Ecto neural progenitor cell (in vitro differentiated cells): ENCODE data around the gene MED28.
"Not testable (repeated sequence)": the region's sequence is repeated elsewhere in the genome, so short reads cannot be mapped to it uniquely, and the experiment has no call there.

Experiments
- DNase-seq: peaks from one replicate; pipeline ENCODE4 v3.0.0-alpha.2; 2018; ENCODE audit warnings: low spot score

MED28 gene, protein sequence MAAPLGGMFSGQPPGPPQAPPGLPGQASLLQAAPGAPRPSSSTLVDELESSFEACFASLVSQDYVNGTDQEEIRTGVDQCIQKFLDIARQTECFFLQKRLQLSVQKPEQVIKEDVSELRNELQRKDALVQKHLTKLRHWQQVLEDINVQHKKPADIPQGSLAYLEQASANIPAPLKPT

DNA sequence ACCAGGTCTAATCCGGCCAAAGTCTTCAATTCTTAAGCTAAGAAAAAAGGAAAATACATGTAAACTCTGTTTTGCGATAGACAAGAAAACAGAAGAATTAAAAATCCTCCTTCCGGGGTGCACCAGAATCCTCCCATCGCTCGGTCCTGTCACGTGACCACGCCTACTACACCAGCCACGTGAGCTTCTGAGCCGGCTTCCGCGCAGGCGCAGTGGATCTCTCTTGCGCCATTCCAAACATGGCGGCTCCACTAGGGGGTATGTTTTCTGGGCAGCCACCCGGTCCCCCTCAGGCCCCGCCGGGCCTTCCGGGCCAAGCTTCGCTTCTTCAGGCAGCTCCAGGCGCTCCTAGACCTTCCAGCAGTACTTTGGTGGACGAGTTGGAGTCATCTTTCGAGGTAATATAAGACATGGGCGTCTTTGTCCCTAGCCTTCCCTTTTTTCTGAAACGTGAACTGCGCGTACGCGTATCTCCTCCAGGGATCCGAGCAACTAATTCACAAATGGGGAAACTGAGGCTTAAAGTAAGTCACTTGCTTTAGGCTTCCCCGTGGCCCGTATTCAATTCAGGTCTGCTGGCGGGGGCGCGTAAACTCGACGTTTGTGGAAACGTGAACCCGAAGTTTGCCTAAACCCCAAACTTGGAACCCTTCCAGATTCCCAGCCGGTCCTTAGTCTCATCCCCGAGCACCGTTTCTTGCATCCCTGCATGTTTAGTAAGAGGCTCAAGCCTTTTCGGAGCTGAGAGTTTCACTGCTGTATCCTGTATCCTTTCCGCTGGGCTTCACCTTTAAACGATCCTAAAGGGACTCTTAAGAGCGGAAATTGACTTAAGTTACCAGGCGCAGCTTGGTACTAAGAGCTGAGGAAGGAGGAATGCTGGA lies at the start of gene MED28:
TSS of gene MED28 (plus strand) at position 226 of the 884 bp plus-strand sequence. CDS start at position 240, 14 bp downstream.
- peak; percentile 96 for DNase-seq

GRCh38 chr4:17565846-17566245 lies 48.6 kb upstream of the MED28 start:
- no peak for DNase-seq

GRCh38 chr4:17567271-17567670 lies 47.2 kb upstream of the MED28 start:
- no peak for DNase-seq

DNA sequence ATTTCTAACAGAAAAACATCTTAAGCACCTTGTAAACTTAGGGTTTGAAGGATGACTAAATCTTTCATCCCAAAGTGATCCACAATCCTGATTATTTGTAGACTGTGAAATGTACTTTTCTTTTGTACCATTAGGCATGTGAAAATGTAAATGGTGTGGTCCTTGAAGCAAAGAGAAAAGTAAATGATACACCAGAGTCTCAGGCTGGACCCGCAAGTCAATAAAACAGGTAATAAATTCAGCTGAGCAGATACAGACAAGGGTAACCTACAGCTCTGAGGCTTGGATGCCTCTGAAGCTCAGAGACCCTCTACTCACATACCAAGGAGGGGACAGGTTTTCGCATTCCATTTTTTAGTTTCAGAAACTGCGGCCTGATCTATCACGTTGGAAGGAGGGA lies 40.2 kb upstream of the MED28 start:
- DNase-seq = no peak

- DNase-seq = not testable (repeated sequence)
Measured at GRCh38 chr4:17575177-17575576, 39.3 kb upstream of the MED28 start.

GRCh38 chr4:17576932-17577664 lies 37.3 kb upstream of the MED28 start, which contains the start of gene LAP3:
Gene LAP3 (plus strand): TSS chr4:17577198. CDS start chr4:17577466, 268 bp downstream.
- peak; percentile 98 for DNase-seq

DNA sequence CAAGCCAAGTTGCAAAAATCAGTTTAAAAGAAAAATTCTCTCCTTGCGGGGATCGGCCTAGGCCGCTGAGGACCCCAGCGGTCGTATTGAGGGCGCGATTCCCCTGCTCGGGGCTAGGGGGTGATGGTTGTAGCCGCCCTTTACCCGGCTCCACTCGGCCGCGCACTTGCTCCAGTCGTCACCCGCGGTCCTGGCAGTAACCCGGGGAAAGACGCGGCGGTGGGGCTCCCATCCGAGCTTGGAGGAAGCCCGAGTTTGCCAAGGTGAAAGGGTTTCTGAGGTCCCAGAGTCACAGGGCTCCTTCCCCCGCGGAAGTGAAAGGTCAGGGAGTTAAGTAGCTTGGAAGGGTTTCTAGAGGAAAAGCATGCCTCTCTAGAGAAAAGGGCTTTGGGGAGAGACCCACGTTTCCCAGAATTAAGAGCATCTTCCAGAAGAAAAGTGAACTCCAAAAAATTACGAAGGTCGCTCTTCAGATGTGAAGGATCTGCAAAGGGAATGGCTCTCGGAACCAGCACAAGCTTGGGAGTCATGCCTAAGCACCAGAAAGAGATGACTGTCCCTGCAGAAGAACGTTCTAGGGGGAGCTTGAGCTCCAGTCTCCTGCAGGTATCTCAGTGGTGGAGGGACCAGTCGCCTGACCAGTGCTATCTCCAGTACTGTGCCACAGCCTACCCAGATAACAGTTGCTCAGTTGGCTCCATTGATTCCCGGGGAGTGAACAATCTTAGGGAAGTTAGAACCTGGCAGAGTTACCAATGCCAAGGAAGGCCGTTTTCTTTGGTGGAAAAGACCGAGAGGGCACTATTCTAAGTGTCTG lies 36.6 kb upstream of the MED28 start:
- DNase-seq = no peak

DNA sequence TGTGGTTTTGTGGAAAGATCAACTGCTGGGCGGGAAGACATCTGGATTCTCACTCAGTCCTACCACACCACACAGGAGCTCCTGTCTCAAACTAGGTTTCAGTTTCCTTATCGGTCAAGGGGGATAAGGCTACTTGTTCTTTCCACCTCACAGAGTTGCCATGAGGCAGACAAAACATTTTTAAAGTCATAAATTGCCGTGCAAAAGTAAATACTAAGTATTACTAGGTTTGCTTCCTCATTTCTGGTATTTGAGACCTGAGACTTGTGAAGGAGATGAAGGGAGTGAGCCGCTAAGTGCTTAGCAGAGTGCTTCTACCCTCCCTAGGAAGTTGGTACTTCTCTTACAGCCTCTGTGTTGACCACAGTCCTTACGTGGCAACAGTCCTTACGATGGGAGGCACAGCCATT lies 36.0 kb upstream of the MED28 start:
- DNase-seq = no peak

- no peak for DNase-seq
Measured at GRCh38 chr4:17580969-17581368, 33.5 kb upstream of the MED28 start.

DNA sequence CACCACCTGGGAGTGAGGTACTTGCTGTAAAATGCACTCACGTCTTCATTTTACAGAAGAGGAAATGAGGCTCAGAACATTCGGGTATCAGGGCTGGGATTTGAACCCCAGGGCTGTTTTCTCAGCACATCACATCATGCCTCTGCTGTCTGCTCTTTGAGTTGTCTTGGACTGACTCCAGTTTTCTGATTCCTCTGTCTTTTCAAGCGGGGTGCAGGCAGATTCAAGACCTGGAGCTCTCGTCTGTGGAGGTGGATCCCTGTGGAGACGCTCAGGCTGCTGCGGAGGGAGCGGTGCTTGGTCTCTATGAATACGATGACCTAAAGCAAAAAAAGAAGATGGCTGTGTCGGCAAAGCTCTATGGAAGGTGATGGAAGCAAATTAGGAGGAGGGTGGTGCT lies 31.2 kb upstream of the MED28 start:
- DNase-seq = no peak

DNA sequence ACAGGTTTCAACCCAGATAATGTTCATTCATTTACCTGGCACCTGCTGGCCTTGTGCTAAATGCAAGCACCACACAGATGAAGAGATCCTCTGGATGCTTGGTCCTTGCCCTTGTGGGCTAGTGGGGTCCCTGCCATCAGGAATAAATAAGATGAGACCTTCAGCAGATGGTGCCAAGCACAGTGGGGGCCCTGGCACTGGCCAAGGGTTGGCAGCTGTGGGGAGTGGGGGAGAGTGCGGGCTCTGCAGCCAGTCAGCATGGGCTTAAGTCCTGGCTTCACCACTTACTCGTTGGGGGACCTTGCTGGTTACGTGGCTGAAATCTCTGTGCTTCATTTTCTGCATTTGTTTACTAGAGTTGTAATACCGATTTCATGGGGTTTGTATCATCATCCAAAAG lies 30.5 kb upstream of the MED28 start:
- DNase-seq = no peak

DNA sequence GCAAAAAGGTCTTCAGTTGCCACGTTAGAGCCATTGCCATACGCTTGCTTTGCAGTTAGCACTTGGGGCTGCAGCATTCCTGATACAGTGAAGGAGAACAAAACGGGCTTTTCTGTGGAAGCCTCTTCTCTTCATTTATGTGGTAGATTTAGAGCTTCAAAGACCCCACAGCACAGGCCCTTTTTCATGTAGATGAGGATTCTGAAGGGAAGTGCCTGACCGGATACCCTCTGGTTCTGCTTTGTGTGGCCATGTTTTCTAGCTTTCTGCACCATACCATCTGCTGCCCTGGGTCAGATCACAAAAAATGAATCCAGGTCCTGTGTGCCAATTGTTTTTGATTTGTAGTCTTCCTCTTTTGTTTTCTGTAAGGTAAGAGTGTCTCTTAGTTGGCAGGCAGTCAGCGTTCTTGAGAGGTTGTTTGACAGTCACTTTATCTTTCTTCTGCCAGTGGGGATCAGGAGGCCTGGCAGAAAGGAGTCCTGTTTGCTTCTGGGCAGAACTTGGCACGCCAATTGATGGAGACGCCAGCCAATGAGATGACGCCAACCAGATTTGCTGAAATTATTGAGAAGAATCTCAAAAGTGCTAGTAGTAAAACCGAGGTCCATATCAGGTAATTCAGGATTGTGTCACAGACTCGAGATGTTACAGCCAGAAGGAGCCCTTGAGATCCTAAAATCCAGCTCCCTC lies 29.8 kb upstream of the MED28 start:
- DNase-seq = no peak

GRCh38 chr4:17587094-17587822 lies 27.2 kb upstream of the MED28 start:
- DNase-seq = no peak

DNA sequence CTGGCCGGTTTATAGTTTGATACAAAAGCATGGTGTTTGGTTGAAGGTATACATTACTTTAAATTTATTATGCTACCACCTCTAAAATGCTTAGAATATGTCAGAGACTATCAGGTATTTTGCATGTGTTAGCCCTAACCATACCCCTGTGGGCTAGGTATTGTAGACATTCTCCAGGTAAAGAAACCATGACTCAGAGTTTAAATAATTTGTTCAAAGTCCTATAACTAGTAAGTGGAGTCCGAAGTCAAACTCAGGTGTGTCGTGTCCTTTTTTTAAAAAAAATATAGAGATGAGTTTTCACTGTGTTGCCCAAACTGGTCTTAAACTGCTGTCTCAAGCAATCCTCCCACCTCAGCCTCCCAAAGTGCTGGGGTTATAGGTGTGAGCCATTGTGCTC lies 25.1 kb upstream of the MED28 start:
- DNase-seq = no peak

GRCh38 chr4:17595471-17596005 lies 18.9 kb upstream of the MED28 start:
- DNase-seq = no peak

- no peak for DNase-seq
Measured at GRCh38 chr4:17597517-17597916, 16.9 kb upstream of the MED28 start.

DNA sequence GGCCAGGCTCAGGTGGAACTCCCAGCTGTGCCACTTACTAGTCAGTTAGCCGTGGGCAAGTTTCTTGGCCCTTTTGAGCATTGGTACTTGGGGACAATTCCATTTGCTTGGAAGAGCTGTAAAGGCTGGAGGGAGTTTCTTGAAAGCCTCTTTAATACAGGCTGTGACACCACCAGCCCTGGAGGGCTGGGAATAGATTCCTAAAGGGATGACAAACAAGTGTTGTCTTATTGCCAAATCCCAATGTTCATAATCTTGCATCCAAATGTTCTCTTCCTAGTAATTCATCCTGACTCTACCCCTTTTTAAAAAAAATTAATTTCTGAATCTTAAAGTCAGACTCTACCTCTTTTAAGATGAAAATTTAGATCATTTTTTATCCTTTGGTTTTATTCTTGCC lies 14.6 kb upstream of the MED28 start:
- no peak for DNase-seq

- DNase-seq = no peak
Measured at GRCh38 chr4:17605236-17605635, 9.2 kb upstream of the MED28 start.

- no peak for DNase-seq
Measured at GRCh38 chr4:17613761-17614415, 553 bp upstream of the MED28 start.

- DNase-seq = no peak
Measured at GRCh38 chr4:17616283-17616682, 1.8 kb downstream of the MED28 start.
